Measurements from ENCODE around the gene MYO1H.

MYO1H gene

GRCh38 chr12:109489955-109490565 is 142.4 kb downstream of the MYO1H start:
- Histone ChIP-seq H3K9me3 (ENCODE audit: insufficient read depth, low read depth, low read length) (no peaks in the 10 kb centered on the region), H3K36me3 (ENCODE audit: insufficient read depth, low read depth, low read length) (peaks cover 84% of the 10 kb centered on the region), H3K9ac (ENCODE audit: low read depth, low read length) (no peak overlapping the region), H3K4me3 (ENCODE audit: low read length) (no peak overlapping the region), H3K27ac (ENCODE audit: low read length) (no peak overlapping the region), H3K4me1 (ENCODE audit: insufficient read depth, low read length) (no peaks in the 10 kb centered on the region), H3K27me3 (ENCODE audit: insufficient read depth, low read length) (no peaks in the 10 kb centered on the region)

- Histone ChIP-seq H3K4me1 (ENCODE audit: insufficient read depth, low read length) (no peaks in the 10 kb centered on the region), H3K4me3 (ENCODE audit: low read length) (no peak overlapping the region), H3K9ac (ENCODE audit: low read depth, low read length) (no peak overlapping the region), H3K27me3 (ENCODE audit: insufficient read depth, low read length) (no peaks in the 10 kb centered on the region), H3K27ac (ENCODE audit: low read length) (no peak overlapping the region), H3K9me3 (ENCODE audit: insufficient read depth, low read depth, low read length) (no peaks in the 10 kb centered on the region), H3K36me3 (ENCODE audit: insufficient read depth, low read depth, low read length) (peaks cover 76% of the 10 kb centered on the region)
These were observed 144.0 kb downstream of the MYO1H start for GRCh38 chr12:109491671-109492070.

- Histone ChIP-seq H3K27ac (ENCODE audit: low read length) (no peak overlapping the region), H3K36me3 (ENCODE audit: insufficient read depth, low read depth, low read length) (peaks cover 69% of the 10 kb centered on the region), H3K9ac (ENCODE audit: low read depth, low read length) (no peak overlapping the region)
These were observed 144.7 kb downstream of the MYO1H start for GRCh38 chr12:109492371-109492770.

GRCh38 chr12:109493090-109493489 is 145.4 kb downstream of the MYO1H start:
- H3K27ac ChIP-seq (ENCODE audit: low read length) = no peak overlapping the region
- peaks cover 69% of the 10 kb centered on the region for H3K36me3 ChIP-seq (ENCODE audit: insufficient read depth, low read depth, low read length)

More at GRCh38 chr12:109492371-109492770, 144.7 kb downstream of the MYO1H start:
- H3K4me1 ChIP-seq (ENCODE audit: insufficient read depth, low read length) = no peaks in the 10 kb centered on the region
- H3K4me3 ChIP-seq (ENCODE audit: low read length) = no peak overlapping the region
- no peaks in the 10 kb centered on the region for H3K9me3 ChIP-seq (ENCODE audit: insufficient read depth, low read depth, low read length)
- no peaks in the 10 kb centered on the region for H3K27me3 ChIP-seq (ENCODE audit: insufficient read depth, low read length)

GRCh38 chr12:109493938-109494337 is 146.2 kb downstream of the MYO1H start:
- Histone ChIP-seq H3K9me3 (ENCODE audit: insufficient read depth, low read depth, low read length) (no peaks in the 10 kb centered on the region), H3K27ac (ENCODE audit: low read length) (no peak overlapping the region), H3K27me3 (ENCODE audit: insufficient read depth, low read length) (no peaks in the 10 kb centered on the region), H3K9ac (ENCODE audit: low read depth, low read length) (no peak overlapping the region), H3K4me3 (ENCODE audit: low read length) (no peak overlapping the region), H3K36me3 (ENCODE audit: insufficient read depth, low read depth, low read length) (peaks cover 69% of the 10 kb centered on the region), H3K4me1 (ENCODE audit: insufficient read depth, low read length) (no peaks in the 10 kb centered on the region)

More at GRCh38 chr12:109493090-109493489, 145.4 kb downstream of the MYO1H start:
- H3K4me3 ChIP-seq (ENCODE audit: low read length) = no peak overlapping the region
- H3K4me1 ChIP-seq (ENCODE audit: insufficient read depth, low read length) = no peaks in the 10 kb centered on the region
- H3K9me3 ChIP-seq (ENCODE audit: insufficient read depth, low read depth, low read length) = no peaks in the 10 kb centered on the region
- no peaks in the 10 kb centered on the region for H3K27me3 ChIP-seq (ENCODE audit: insufficient read depth, low read length)
- H3K9ac ChIP-seq (ENCODE audit: low read depth, low read length) = no peak overlapping the region

- H3K9me3 ChIP-seq (ENCODE audit: insufficient read depth, low read depth, low read length) = no peaks in the 10 kb centered on the region
- no peak overlapping the region for H3K9ac ChIP-seq (ENCODE audit: low read depth, low read length)
- H3K27ac ChIP-seq (ENCODE audit: low read length) = no peak overlapping the region
- H3K27me3 ChIP-seq (ENCODE audit: insufficient read depth, low read length) = no peaks in the 10 kb centered on the region
- no peaks in the 10 kb centered on the region for H3K4me1 ChIP-seq (ENCODE audit: insufficient read depth, low read length)
- peaks cover 69% of the 10 kb centered on the region for H3K36me3 ChIP-seq (ENCODE audit: insufficient read depth, low read depth, low read length)
- no peak overlapping the region for H3K4me3 ChIP-seq (ENCODE audit: low read length)
These were observed 146.7 kb downstream of the MYO1H start for GRCh38 chr12:109494348-109494881.

- Histone ChIP-seq H3K4me3 (ENCODE audit: low read length) (no peak overlapping the region), H3K27ac (ENCODE audit: low read length) (no peak overlapping the region), H3K4me1 (ENCODE audit: insufficient read depth, low read length) (no peaks in the 10 kb centered on the region), H3K9ac (ENCODE audit: low read depth, low read length) (no peak overlapping the region), H3K36me3 (ENCODE audit: insufficient read depth, low read depth, low read length) (peaks cover 67% of the 10 kb centered on the region), H3K9me3 (ENCODE audit: insufficient read depth, low read depth, low read length) (no peaks in the 10 kb centered on the region), H3K27me3 (ENCODE audit: insufficient read depth, low read length) (no peaks in the 10 kb centered on the region)
These were observed 147.3 kb downstream of the MYO1H start for GRCh38 chr12:109495012-109495411.

GRCh38 chr12:109496306-109496705 is 148.6 kb downstream of the MYO1H start:
- Histone ChIP-seq H3K4me1 (ENCODE audit: insufficient read depth, low read length) (no peaks in the 10 kb centered on the region), H3K9me3 (ENCODE audit: insufficient read depth, low read depth, low read length) (no peaks in the 10 kb centered on the region), H3K36me3 (ENCODE audit: insufficient read depth, low read depth, low read length) (peaks cover 68% of the 10 kb centered on the region), H3K4me3 (ENCODE audit: low read length) (no peak overlapping the region), H3K27ac (ENCODE audit: low read length) (no peak overlapping the region), H3K27me3 (ENCODE audit: insufficient read depth, low read length) (no peaks in the 10 kb centered on the region), H3K9ac (ENCODE audit: low read depth, low read length) (no peak overlapping the region)

- H3K4me3 ChIP-seq (ENCODE audit: low read length) = no peak overlapping the region
- no peaks in the 10 kb centered on the region for H3K9me3 ChIP-seq (ENCODE audit: insufficient read depth, low read depth, low read length)
- no peaks in the 10 kb centered on the region for H3K4me1 ChIP-seq (ENCODE audit: insufficient read depth, low read length)
- H3K36me3 ChIP-seq (ENCODE audit: insufficient read depth, low read depth, low read length) = peaks cover 73% of the 10 kb centered on the region
- H3K9ac ChIP-seq (ENCODE audit: low read depth, low read length) = no peak overlapping the region
- no peak overlapping the region for H3K27ac ChIP-seq (ENCODE audit: low read length)
- H3K27me3 ChIP-seq (ENCODE audit: insufficient read depth, low read length) = no peaks in the 10 kb centered on the region
These were observed 150.0 kb downstream of the MYO1H start for GRCh38 chr12:109497675-109498074.
